B cell (primary cell): ENCODE results near the gene RAP1GAP2. TPM values are rescaled to one million over a fixed set of nuclear protein-coding genes. Genes with fewer than 3 reads are reported as not detected.

Experiments used
- ATAC-seq: fragments of 200-7000 bp; cut with Tn5 transposase; one replicate; pipeline ENCODE4 v1.10.0; 2021; ENCODE audit warnings: low read depth, mild to moderate bottlenecking, moderate number of reproducible peaks, moderate library complexity
- CTCF ChIA-PET: fragments of 350-600 bp; sonication (Branson Sonifier 250); formaldehyde crosslinking; loops from one replicate; lab custom pipeline; 2021; ENCODE audit warnings: antibody characterized with exemption, inconsistent platforms; lab: Charles Lee
- POLR2A ChIA-PET: fragments of 350-600 bp; sonication (Branson Sonifier 250); formaldehyde crosslinking; loops from one replicate; lab custom pipeline; 2021; ENCODE audit warnings: antibody characterized with exemption; lab: Charles Lee
- DNase-seq: peaks from one replicate; pipeline ENCODE4 v3.0.0; 2013
- H2AFZ ChIP-seq: 2 replicates; pipeline ENCODE4 v1.6.1; 2012; ENCODE audit warnings: mild to moderate bottlenecking, low read depth, low read length; ENCODE audit not compliant: insufficient read depth, poor library complexity, severe bottlenecking
- H3K27ac ChIP-seq, 2 donors: 1 replicate in 1 of 2; 2 replicates in 1 of 2; pipeline ENCODE4 v1.5.1; 2012 to 2013; ENCODE audit warnings: low read length in 2 of 2, mild to moderate bottlenecking in 2 of 2, moderate library complexity in 1 of 2
- H3K27me3 ChIP-seq, 4 experiments: fragments of 200-600 bp in 1 of 4; sonication (generic) in 1 of 4; replicated peaks in 1 of 4; 1 replicate in 2 of 4; 2 replicates in 2 of 4; pipeline versions ENCODE4 v1.6.1 to v1.7.0; 2013 to 2016; ENCODE audit warnings: low read length in 3 of 4, mild to moderate bottlenecking in 2 of 4, mixed read lengths in 1 of 4, moderate library complexity in 1 of 4; ENCODE audit not compliant: insufficient read depth in 4 of 4, control insufficient read depth in 3 of 4; ENCODE audit errors: control extremely low read depth in 1 of 4
- H3K36me3 ChIP-seq, 2 experiments: replicated peaks in 1 of 2; 1 replicate in 1 of 2; 2 replicates in 1 of 2; pipeline versions ENCODE4 v1.6.1 to v1.7.1; 2013; ENCODE audit warnings: low read length in 1 of 2; ENCODE audit not compliant: insufficient read depth in 2 of 2, control insufficient read depth in 1 of 2; ENCODE audit errors: control extremely low read depth in 1 of 2, extremely low read depth in 1 of 2
- H3K4me1 ChIP-seq, 2 donors: fragments of 200-600 bp in 1 of 2; sonication (generic) in 1 of 2; 1 replicate in 1 of 2; 2 replicates in 1 of 2; pipeline versions ENCODE4 v1.5.1 to v1.6.1; 2013 to 2017; ENCODE audit warnings: low read length in 2 of 2; ENCODE audit not compliant: control insufficient read depth in 2 of 2, insufficient read depth in 2 of 2
- H3K4me2 ChIP-seq: replicated peaks from 2 replicates; pipeline ENCODE3; 2012; ENCODE audit warnings: mild to moderate bottlenecking, low read depth, low read length; ENCODE audit not compliant: poor library complexity, severe bottlenecking
- H3K4me3 ChIP-seq, 5 experiments: fragments of 200-600 bp in 1 of 5; sonication (generic) in 1 of 5; 1 replicate in 3 of 5; 2 replicates in 2 of 5; pipeline versions ENCODE4 v1.5.1 to v1.7.0; 2011 to 2016; ENCODE audit warnings: low read length in 4 of 5, mild to moderate bottlenecking in 4 of 5, low read depth in 2 of 5, control low read depth in 1 of 5, moderate library complexity in 1 of 5; ENCODE audit not compliant: insufficient read depth in 1 of 5; ENCODE audit errors: control extremely low read depth in 1 of 5, extremely low read depth in 1 of 5
- H3K79me2 ChIP-seq: fragments of 200-600 bp; sonication (generic); one replicate; pipeline ENCODE4 v1.6.0; 2016; ENCODE audit warnings: low read length; ENCODE audit not compliant: control insufficient read depth, insufficient read depth
- H3K9ac ChIP-seq: fragments of 200-600 bp; sonication (generic); 2 replicates; pipeline ENCODE4 v1.6.1; 2017; ENCODE audit warnings: mild to moderate bottlenecking, low read length, moderate library complexity
- H3K9me3 ChIP-seq, 3 donors: one replicate each; pipeline versions ENCODE4 v1.6.1 to v1.7.1; 2013; ENCODE audit warnings: low read length in 2 of 3; ENCODE audit not compliant: control insufficient read depth in 2 of 3, insufficient read depth in 1 of 3; ENCODE audit errors: control extremely low read depth in 1 of 3
- H4K20me1 ChIP-seq: 2 replicates; pipeline ENCODE4 v1.6.0; 2012; ENCODE audit warnings: mild to moderate bottlenecking, low read length; ENCODE audit not compliant: insufficient read depth, control insufficient read depth, poor library complexity, severe bottlenecking
- H3K27ac Mint-ChIP-seq: one replicate; pipeline ENCODE4 v1.8.0; 2021; ENCODE audit warnings: mixed read lengths
- H3K27me3 Mint-ChIP-seq: one replicate; pipeline ENCODE4 v1.8.0; 2021; ENCODE audit warnings: mixed read lengths
- H3K4me1 Mint-ChIP-seq: one replicate; pipeline ENCODE4 v1.8.0; 2021; ENCODE audit warnings: mixed read lengths
- H3K4me3 Mint-ChIP-seq: one replicate; pipeline ENCODE4 v1.8.0; 2021; ENCODE audit warnings: mixed read lengths
- H3K9me3 Mint-ChIP-seq: one replicate; pipeline ENCODE4 v1.8.0; 2022; ENCODE audit warnings: mixed read lengths; ENCODE audit not compliant: insufficient read depth
- CTCF ChIP-seq: fragments of 200-600 bp; IDR thresholded peaks from one replicate; pipeline ENCODE4 v1.8.0; 2022; ENCODE audit warnings: antibody characterized with exemption, mild to moderate bottlenecking
- EZH2 ChIP-seq: IDR thresholded peaks from 2 replicates; pipeline ENCODE4 v1.6.1; 2012; ENCODE audit warnings: borderline replicate concordance, low read depth, mild to moderate bottlenecking, moderate library complexity, low read length; ENCODE audit not compliant: insufficient read depth, poor library complexity, severe bottlenecking
- WGBS: methylation state at CpG from one replicate; pipeline ENCODE4 v1.1.5; 2013; ENCODE audit warnings: missing lambda C conversion rate; ENCODE audit not compliant: insufficient coverage; 5-methylcytosine and 5-hydroxymethylcytosine counted together
- intact Hi-C: fragments of 100-400 bp; cut with micrococcal nuclease; formaldehyde crosslinking; loops from one replicate; pipeline ENCODE4 v1.10.0; 2022
- polyA plus RNA-seq: library from polyadenylated mRNA; depleted of rRNA; stranded (reverse); fragments of >200 nt; gene quantifications from 2 replicates; pipeline ENCODE4 v1.2.3, GENCODE V29; 2012
- total RNA-seq, 2 donors: library from RNA; stranded (reverse); fragments of 120-200 nt in 1 of 2; gene quantifications; 1 replicate in 1 of 2; 2 replicates in 1 of 2; pipeline versions ENCODE4 v1.2.3 to v1.2.4, GENCODE V29; 2013 to 2022

The RAP1GAP2 gene
- total and polyA plus RNA-seq, 2 donors (not counting 1 experiment from before 2014, with no cell fraction given), result 14.9 to 16.4 TPM

GRCh38 chr17:2814049-2814448 lies 17.8 kb downstream of the RAP1GAP2 start:
- POLR2A ChIA-PET, result interaction anchor here (0.8 to 2.9 kb wide), 15 partner anchors 11 to 822 kb away, joined by 3 to 22 read pairs (median 5); partner anchors contain the start of genes CTNS, METTL16, RAP1GAP2 and SHPK
- H3K9me3 Mint-ChIP-seq, result no peaks in the 10 kb centered on the region
- CTCF ChIA-PET, result interaction anchor here (0.6 to 3.2 kb wide), 14 partner anchors 11 to 199 kb away, joined by 4 to 59 read pairs (median 8); partner anchors contain the start of gene RAP1GAP2
- TF ChIP-seq EZH2 (no peak), CTCF (no peak)
- Histone ChIP-seq H3K27ac (peak overlapping the region; percentile 69 to 79), H3K36me3 (no peaks in the 10 kb centered on the region), H2AFZ (peak overlapping the region; percentile 81), H3K27me3 (no peaks in the 10 kb centered on the region), H3K4me3 (peak overlapping the region in 4 of 5 experiments; percentile 39 to 70 (median 57)), H3K9me3 (peaks cover 0 to 4% (median 0%) of the 10 kb centered on the region in 3 donors), H4K20me1 (no peaks in the 10 kb centered on the region), H3K9ac (peak overlapping the region; percentile 73), H3K4me2 (peak overlapping the region; percentile 92), H3K79me2 (peaks cover 5% of the 10 kb centered on the region), H3K4me1 (peaks cover 22 to 49% of the 10 kb centered on the region in 2 donors)
- 0% methylated on average over 4 of the region's 5 CpGs for WGBS
- intact Hi-C loops, result loop anchor here (1.0 to 2.0 kb wide), 5 partner anchors 10 to 189 kb away; partner anchors contain the start of gene RAP1GAP2
- peak overlapping the region; percentile 75 for H3K4me3 Mint-ChIP-seq
- H3K27ac Mint-ChIP-seq, result peak overlapping the region; percentile 93
- ATAC-seq, result peak; percentile 3
- DNase-seq, result no peak
- no peaks in the 10 kb centered on the region for H3K27me3 Mint-ChIP-seq
- peaks cover 42% of the 10 kb centered on the region for H3K4me1 Mint-ChIP-seq
